Keratinocyte (primary cell): ENCODE measurements around the gene CPA5. TPM values are rescaled to one million over a fixed set of nuclear protein-coding genes. Genes with fewer than 3 reads are reported as not detected.

Source experiments
- DNase-seq: peaks from one replicate; pipeline ENCODE4 v3.0.0-alpha.2; 2011; ENCODE audit warnings: low read depth, missing footprints, low spot score
- FAIRE-seq: peaks from 2 replicates; lab custom pipeline; 2011; peaks lifted over from hg19 to GRCh38; lab: Jason Lieb, UNC
- H2AFZ ChIP-seq: 2 replicates; pipeline ENCODE4 v1.6.0; 2012; ENCODE audit warnings: low read length, control low read depth, inconsistent platforms; ENCODE audit not compliant: control insufficient read depth
- H3K27ac ChIP-seq: 2 replicates; pipeline ENCODE4 v1.5.1; 2011; ENCODE audit warnings: low read length; ENCODE audit not compliant: control insufficient read depth, insufficient read depth
- H3K27me3 ChIP-seq: 3 replicates; pipeline ENCODE4 v1.6.0; 2011; ENCODE audit warnings: low read length; ENCODE audit not compliant: control insufficient read depth, insufficient read depth; ENCODE audit errors: extremely low read depth
- H3K36me3 ChIP-seq, 2 experiments: 2 replicates in 1 of 2; 3 replicates in 1 of 2; pipeline ENCODE4 v1.5.1; 2011; ENCODE audit warnings: low read length in 2 of 2, mild to moderate bottlenecking in 1 of 2; ENCODE audit not compliant: control insufficient read depth in 2 of 2, insufficient read depth in 2 of 2; ENCODE audit errors: extremely low read depth in 1 of 2
- H3K4me1 ChIP-seq: 3 replicates; pipeline ENCODE4 v1.5.1; 2011; ENCODE audit warnings: low read length; ENCODE audit not compliant: control insufficient read depth, insufficient read depth; ENCODE audit errors: extremely low read depth
- H3K4me2 ChIP-seq: 3 replicates; pipeline ENCODE4 v1.6.0; 2011; ENCODE audit warnings: low read depth, low read length; ENCODE audit not compliant: control insufficient read depth, insufficient read depth; ENCODE audit errors: extremely low read depth
- H3K4me3 ChIP-seq, 3 experiments: fragments of 200-600 bp in 1 of 3; sonication (generic) in 1 of 3; 2 replicates in 2 of 3; 3 replicates in 1 of 3; pipeline ENCODE4 v1.5.1; 2011 to 2016; ENCODE audit warnings: low read length in 3 of 3, mild to moderate bottlenecking in 3 of 3, control low read depth in 2 of 3, inconsistent platforms in 1 of 3, low read depth in 1 of 3, mixed read lengths in 1 of 3, mixed run types in 1 of 3, moderate library complexity in 1 of 3; ENCODE audit not compliant: control insufficient read depth in 2 of 3, insufficient read depth in 2 of 3; ENCODE audit errors: extremely low read depth in 1 of 3
- H3K79me2 ChIP-seq: 2 replicates; pipeline ENCODE4 v1.6.0; 2012; ENCODE audit warnings: low read length; ENCODE audit not compliant: control insufficient read depth, insufficient read depth
- H3K9ac ChIP-seq: 3 replicates; pipeline ENCODE4 v1.6.0; 2011; ENCODE audit warnings: low read length; ENCODE audit not compliant: control insufficient read depth, insufficient read depth; ENCODE audit errors: extremely low read depth
- H3K9me1 ChIP-seq: 3 replicates; pipeline ENCODE4 v1.6.0; 2011; ENCODE audit warnings: low read length; ENCODE audit not compliant: control insufficient read depth, insufficient read depth; ENCODE audit errors: extremely low read depth
- H3K9me3 ChIP-seq: 2 replicates; pipeline ENCODE4 v1.5.1; 2012; ENCODE audit warnings: low read depth, low read length; ENCODE audit not compliant: control insufficient read depth
- H4K20me1 ChIP-seq: 3 replicates; pipeline ENCODE4 v1.6.0; 2011; ENCODE audit warnings: low read length; ENCODE audit not compliant: control insufficient read depth, insufficient read depth; ENCODE audit errors: extremely low read depth
- CTCF ChIP-seq, 3 experiments: IDR thresholded peaks in 1 of 3; conservative IDR thresholded peaks in 1 of 3; optimal IDR thresholded peaks in 1 of 3; 2 replicates in 2 of 3; 3 replicates in 1 of 3; pipeline versions ENCODE3 to v1.5.1; 2011; ENCODE audit warnings: low read length in 3 of 3, mild to moderate bottlenecking in 3 of 3, moderate library complexity in 2 of 3, control low read depth in 1 of 3, inconsistent platforms in 1 of 3; ENCODE audit not compliant: insufficient read depth in 2 of 3; ENCODE audit errors: extremely low read depth in 1 of 3
- EZH2 ChIP-seq: IDR thresholded peaks from one replicate; pipeline ENCODE4 v1.6.1; 2012; ENCODE audit warnings: inconsistent platforms, mild to moderate bottlenecking, low read length, moderate library complexity
- dilution Hi-C: fragments of 300-500 bp; cut with MboI; formaldehyde crosslinking; loops from one replicate; pipeline ENCODE4 v1.7.0; 2020; ENCODE audit warnings: low sequenced_read_pairs; ENCODE audit not compliant: extremely low pct_ligation_motif_present
- polyA plus RNA-seq, 5 experiments: library from polyadenylated mRNA; depleted of rRNA in 3 of 5; stranded (reverse) in 3 of 5; stranded (forward) in 1 of 5; unstranded in 1 of 5; fragments of >200 nt; gene quantifications; 1 replicate in 1 of 5; 2 replicates in 3 of 5; 3 replicates in 1 of 5; pipeline versions ENCODE4 v1.2.1 to v1.2.3, GENCODE V29; 2011 to 2012; ENCODE audit warnings: missing spikeins in 2 of 5, low read depth in 1 of 5, low replicate concordance in 1 of 5

CPA5 gene
- polyA plus RNA-seq, 1 donor (not counting 4 experiments of a cell fraction or from before 2014, with no cell fraction given): 0.24 TPM

GRCh38 chr7:130352194-130353074, 7.8 kb downstream of the CPA5 start:
- peaks cover 34% of the 10 kb centered on the region for H3K4me1 ChIP-seq
- TF ChIP-seq EZH2 (no peak), CTCF (optimal IDR thresholded peaks at IDR 0.05 in 1 of 3, IDR thresholded peaks at IDR 0.05 in 1 of 3, conservative IDR thresholded peaks at IDR 0.05 in 1 of 3; ENCODE audit: extremely low read depth in 1 of 3, insufficient read depth in 2 of 3, low read length in 3 of 3) (no peak)
- H3K27me3 ChIP-seq: peaks cover 2% of the 10 kb centered on the region
- H3K9me1 ChIP-seq: peaks cover 2% of the 10 kb centered on the region
- H3K4me2 ChIP-seq: peak overlapping the region; percentile 71
- no peaks in the 10 kb centered on the region for H3K36me3 ChIP-seq
- H3K79me2 ChIP-seq: no peaks in the 10 kb centered on the region
- FAIRE-seq (no peak), DNase-seq (no peak)
- H3K27ac ChIP-seq: peak overlapping the region; percentile 12
- dilution Hi-C loops: no loop called here
- peak overlapping the region; percentile 2 for H2AFZ ChIP-seq
- H4K20me1 ChIP-seq: no peaks in the 10 kb centered on the region
- no peaks in the 10 kb centered on the region for H3K9me3 ChIP-seq
- H3K4me3 ChIP-seq: peak overlapping the region in 2 of 3 experiments; percentile 7 to 53
- peak overlapping the region; percentile 12 for H3K9ac ChIP-seq

- H3K9me3 ChIP-seq: no peaks in the 10 kb centered on the region
- H3K4me3 ChIP-seq: no peak overlapping the region
- TF ChIP-seq CTCF (optimal IDR thresholded peaks at IDR 0.05 in 1 of 3, IDR thresholded peaks at IDR 0.05 in 1 of 3, conservative IDR thresholded peaks at IDR 0.05 in 1 of 3; ENCODE audit: extremely low read depth in 1 of 3, insufficient read depth in 2 of 3, low read length in 3 of 3) (peak in 1 of 3 experiments; percentile 32), EZH2 (no peak)
- peak overlapping the region; percentile 71 for H3K4me2 ChIP-seq
- peaks cover 38% of the 10 kb centered on the region for H3K4me1 ChIP-seq
- no peak overlapping the region for H2AFZ ChIP-seq
- H3K27me3 ChIP-seq: peaks cover 2% of the 10 kb centered on the region
- no peak overlapping the region for H3K27ac ChIP-seq
- H3K79me2 ChIP-seq: no peaks in the 10 kb centered on the region
- H4K20me1 ChIP-seq: no peaks in the 10 kb centered on the region
- dilution Hi-C loops: no loop called here
- H3K36me3 ChIP-seq: no peaks in the 10 kb centered on the region
- DNase-seq (no peak), FAIRE-seq (no peak)
- no peak overlapping the region for H3K9ac ChIP-seq
- peaks cover 2% of the 10 kb centered on the region for H3K9me1 ChIP-seq
Observed at GRCh38 chr7:130353196-130353595, 8.6 kb downstream of the CPA5 start.
